Measurements from ENCODE around the gene C4orf50. TPM values are rescaled to one million over a fixed set of nuclear protein-coding genes. Genes with fewer than 3 reads are reported as not detected.

Gene C4orf50
- total RNA-seq, 2 experiments from 2014 or later: 0.07 TPM

DNA sequence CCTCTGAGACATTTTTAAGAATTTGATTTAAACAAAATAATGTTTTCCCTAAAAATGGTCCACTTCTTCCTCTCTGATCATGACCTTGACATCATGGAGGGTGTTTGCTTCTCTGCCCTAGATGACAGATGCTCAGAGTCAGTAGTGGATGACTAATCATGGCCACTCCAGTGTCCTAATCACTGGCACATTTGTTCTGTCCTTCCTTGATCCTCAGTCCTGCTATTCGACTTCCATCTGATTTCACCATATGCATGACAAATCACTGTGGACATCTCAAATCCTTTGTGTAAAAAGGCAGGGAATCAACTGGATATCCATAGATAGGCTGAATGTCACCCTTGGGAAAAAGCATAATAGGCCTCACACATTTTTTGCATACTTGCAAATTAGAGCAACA is 134.3 kb downstream of the C4orf50 start:
- H3K36me3 Mint-ChIP-seq (ENCODE audit: low read depth): no peaks in the 10 kb centered on the region
- peaks cover 3% of the 10 kb centered on the region for H3K4me1 Mint-ChIP-seq (ENCODE audit: low read depth)
- CTCF ChIA-PET: no interaction called here
- DNase-seq: no peak
- POLR2A ChIA-PET: no interaction called here
- no peak overlapping the region for H3K4me3 Mint-ChIP-seq
- H3K27ac Mint-ChIP-seq: no peak overlapping the region
- TF ChIP-seq CTCF (IDR thresholded peaks at IDR 0.05): no peak
- ATAC-seq: no peak
- peaks cover 42% of the 10 kb centered on the region for H3K27me3 Mint-ChIP-seq
- intact Hi-C loops (cut with micrococcal nuclease): no loop called here
- no peaks in the 10 kb centered on the region for H3K9me3 Mint-ChIP-seq

- H3K36me3 Mint-ChIP-seq (ENCODE audit: low read depth): no peaks in the 10 kb centered on the region
- intact Hi-C loops (cut with micrococcal nuclease): no loop called here
- no peaks in the 10 kb centered on the region for H3K4me1 Mint-ChIP-seq (ENCODE audit: low read depth)
- ChIA-PET POLR2A (no interaction called here), CTCF (no interaction called here)
- TF ChIP-seq CTCF (IDR thresholded peaks at IDR 0.05): no peak
- no peak overlapping the region for H3K4me3 Mint-ChIP-seq
- no peak overlapping the region for H3K27ac Mint-ChIP-seq
- H3K9me3 Mint-ChIP-seq: no peaks in the 10 kb centered on the region
- H3K27me3 Mint-ChIP-seq: peaks cover 39% of the 10 kb centered on the region
- ATAC-seq (no peak), DNase-seq (no peak)
These were observed 135.3 kb downstream of the C4orf50 start for GRCh38 chr4:5882947-5883346.

GRCh38 chr4:5881340-5881739 is 136.9 kb downstream of the C4orf50 start:
- CTCF ChIA-PET: interaction anchor here (1.1 kb wide), 1 partner anchor 11 kb away, joined by 3 read pairs; no protein-coding TSS in a partner anchor

GRCh38 chr4:5878359-5878758 is 139.9 kb downstream of the C4orf50 start:
- H3K9me3 Mint-ChIP-seq: no peaks in the 10 kb centered on the region
- no peak for DNase-seq
- peaks cover 14% of the 10 kb centered on the region for H3K27me3 Mint-ChIP-seq
- no peaks in the 10 kb centered on the region for H3K36me3 Mint-ChIP-seq (ENCODE audit: low read depth)
- ChIA-PET POLR2A (interaction anchor here (0.6 kb wide), 1 partner anchor 238 kb away, joined by 3 read pairs; no protein-coding TSS in a partner anchor), CTCF (no interaction called here)
- no peak for ATAC-seq
- intact Hi-C loops (cut with micrococcal nuclease): no loop called here
- no peak overlapping the region for H3K4me3 Mint-ChIP-seq
- TF ChIP-seq CTCF (IDR thresholded peaks at IDR 0.05): no peak
- H3K4me1 Mint-ChIP-seq (ENCODE audit: low read depth): no peaks in the 10 kb centered on the region
- H3K27ac Mint-ChIP-seq: no peak overlapping the region

More at GRCh38 chr4:5881340-5881739, 136.9 kb downstream of the C4orf50 start:
- Mint-ChIP-seq H3K27me3 (peaks cover 27% of the 10 kb centered on the region), H3K27ac (no peak overlapping the region), H3K36me3 (ENCODE audit: low read depth) (no peaks in the 10 kb centered on the region), H3K9me3 (no peaks in the 10 kb centered on the region), H3K4me3 (no peak overlapping the region), H3K4me1 (ENCODE audit: low read depth) (no peaks in the 10 kb centered on the region)
- POLR2A ChIA-PET: no interaction called here
- no peak for ATAC-seq
- intact Hi-C loops (cut with micrococcal nuclease): no loop called here
- no peak for DNase-seq
- no peak for TF ChIP-seq CTCF (IDR thresholded peaks at IDR 0.05)

DNA sequence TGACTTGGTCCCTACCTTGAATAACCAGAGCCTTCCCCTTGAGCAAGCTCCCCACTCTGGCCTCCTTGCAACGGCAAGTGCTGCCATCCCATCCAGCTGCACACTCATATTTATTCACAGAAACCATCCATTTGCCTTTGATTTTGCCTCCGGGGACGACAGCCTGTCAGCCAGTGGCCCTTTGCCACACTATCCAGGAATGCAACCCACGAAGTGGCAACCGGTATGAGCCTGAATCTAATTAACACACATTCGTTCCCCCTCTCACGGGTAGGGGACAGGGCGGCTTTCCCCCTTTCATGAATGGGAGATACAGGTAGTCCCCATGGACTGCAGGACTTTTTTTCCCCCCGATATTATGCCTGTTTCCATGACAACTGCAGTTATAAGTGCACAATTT is 140.8 kb downstream of the C4orf50 start:
- Mint-ChIP-seq H3K4me3 (no peak overlapping the region), H3K36me3 (ENCODE audit: low read depth) (no peaks in the 10 kb centered on the region), H3K4me1 (ENCODE audit: low read depth) (no peaks in the 10 kb centered on the region), H3K27ac (no peak overlapping the region), H3K27me3 (peaks cover 9% of the 10 kb centered on the region), H3K9me3 (peaks cover 4% of the 10 kb centered on the region)
- DNase-seq (no peak), ATAC-seq (no peak)
- ChIA-PET POLR2A (no interaction called here), CTCF (no interaction called here)
- no peak for TF ChIP-seq CTCF (IDR thresholded peaks at IDR 0.05)
- intact Hi-C loops (cut with micrococcal nuclease): no loop called here

Measured in activated CD8-positive, alpha-beta T cell treated with anti-CD3 and anti-CD28 coated beads for 36 hours (primary cell).